ENCODE measurements around the gene SIAH2.

DNA sequence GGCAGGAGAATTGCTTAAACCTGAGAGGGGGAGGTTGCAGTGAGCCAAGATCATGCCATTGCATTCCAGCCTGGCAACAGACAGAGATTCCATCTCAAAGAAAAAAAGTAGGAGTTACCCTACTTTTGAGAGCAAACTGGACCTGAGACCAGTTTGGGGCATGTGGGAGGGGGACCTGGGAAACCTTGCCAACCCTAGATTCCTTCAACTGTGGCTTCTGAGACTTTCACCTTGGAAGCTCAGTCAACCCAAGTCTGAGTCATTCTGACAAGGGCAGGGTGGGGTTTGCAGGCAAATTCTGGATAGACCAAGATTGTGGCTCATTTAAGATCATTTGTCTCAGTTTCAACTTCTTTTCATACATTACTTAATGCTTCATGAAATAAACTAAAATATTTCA lies 23.8 kb upstream of the SIAH2 start:
- TF ChIP-seq, protein P1, sequence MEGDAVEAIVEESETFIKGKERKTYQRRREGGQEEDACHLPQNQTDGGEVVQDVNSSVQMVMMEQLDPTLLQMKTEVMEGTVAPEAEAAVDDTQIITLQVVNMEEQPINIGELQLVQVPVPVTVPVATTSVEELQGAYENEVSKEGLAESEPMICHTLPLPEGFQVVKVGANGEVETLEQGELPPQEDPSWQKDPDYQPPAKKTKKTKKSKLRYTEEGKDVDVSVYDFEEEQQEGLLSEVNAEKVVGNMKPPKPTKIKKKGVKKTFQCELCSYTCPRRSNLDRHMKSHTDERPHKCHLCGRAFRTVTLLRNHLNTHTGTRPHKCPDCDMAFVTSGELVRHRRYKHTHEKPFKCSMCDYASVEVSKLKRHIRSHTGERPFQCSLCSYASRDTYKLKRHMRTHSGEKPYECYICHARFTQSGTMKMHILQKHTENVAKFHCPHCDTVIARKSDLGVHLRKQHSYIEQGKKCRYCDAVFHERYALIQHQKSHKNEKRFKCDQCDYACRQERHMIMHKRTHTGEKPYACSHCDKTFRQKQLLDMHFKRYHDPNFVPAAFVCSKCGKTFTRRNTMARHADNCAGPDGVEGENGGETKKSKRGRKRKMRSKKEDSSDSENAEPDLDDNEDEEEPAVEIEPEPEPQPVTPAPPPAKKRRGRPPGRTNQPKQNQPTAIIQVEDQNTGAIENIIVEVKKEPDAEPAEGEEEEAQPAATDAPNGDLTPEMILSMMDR (IDR thresholded peaks at IDR 0.05): no peak
- TF ChIP-seq POLR2A (IDR thresholded peaks at IDR 0.05): no peak
- no peak for TF ChIP-seq POLR2AphosphoS5 (IDR thresholded peaks at IDR 0.05)
- TF ChIP-seq EP300 (IDR thresholded peaks at IDR 0.05): no peak
